Measurements from ENCODE around the gene SLC39A11.

- TF ChIP-seq KAT7 (CRISPR knock-in tag; IDR thresholded peaks at IDR 0.05; ENCODE audit: borderline replicate concordance) (no peak), CTCF (CRISPR knock-in tag; IDR thresholded peaks at IDR 0.05) (no peak), ZNF3 (CRISPR knock-in tag; IDR thresholded peaks at IDR 0.05) (no peak), TAF15 (IDR thresholded peaks at IDR 0.05; ENCODE audit: low read depth, low read length, poor library complexity, severe bottlenecking) (no peak)
Measured at GRCh38 chr17:72710202-72710601, 382.3 kb downstream of the SLC39A11 start.

All from HepG2 (cell line).